Endothelial cell (in vitro differentiated cells): Measurements from ENCODE around the gene GPR157. TPM values are rescaled to one million over a fixed set of nuclear protein-coding genes. Genes with fewer than 3 reads are reported as not detected.

Source experiments
- DNase-seq: peaks from one replicate; pipeline ENCODE4 v3.0.0; 2021; ENCODE audit warnings: low spot score
- H3K27ac Mint-ChIP-seq: one replicate; pipeline ENCODE4 v1.8.0; 2021; ENCODE audit warnings: mixed read lengths, inconsistent platforms; ENCODE audit not compliant: unreplicated experiment
- H3K27me3 Mint-ChIP-seq: one replicate; pipeline ENCODE4 v1.8.0; 2021; ENCODE audit warnings: mild to moderate bottlenecking, moderate library complexity, mixed read lengths, inconsistent platforms; ENCODE audit not compliant: unreplicated experiment
- H3K36me3 Mint-ChIP-seq: one replicate; pipeline ENCODE4 v1.8.0; 2021; ENCODE audit warnings: mild to moderate bottlenecking, low read depth, mixed read lengths, inconsistent platforms; ENCODE audit not compliant: unreplicated experiment
- H3K4me1 Mint-ChIP-seq: one replicate; pipeline ENCODE4 v1.8.0; 2021; ENCODE audit warnings: mild to moderate bottlenecking, mixed read lengths, inconsistent platforms; ENCODE audit not compliant: unreplicated experiment
- H3K4me3 Mint-ChIP-seq: one replicate; pipeline ENCODE4 v1.8.0; 2021; ENCODE audit warnings: mild to moderate bottlenecking, mixed read lengths, inconsistent platforms; ENCODE audit not compliant: unreplicated experiment
- H3K9me3 Mint-ChIP-seq: one replicate; pipeline ENCODE4 v1.8.0; 2021; ENCODE audit warnings: mixed read lengths, inconsistent platforms; ENCODE audit not compliant: unreplicated experiment
- total RNA-seq: library from RNA; stranded (reverse); fragmentation: NEBNext Ultra II Directional; extraction: Animal tissue kit (Norgen Biotek cat#: 25700); gene quantifications from one replicate; pipeline ENCODE4 v1.2.1, GENCODE V29; 2021; ENCODE audit not compliant: unreplicated experiment
- TF ChIP-seq, protein P1 (sequence below): fragments of 200-600 bp; sonication (generic); IDR thresholded peaks from one replicate; pipeline ENCODE4 v1.5.0; 2021; ENCODE audit warnings: antibody characterized with exemption; ENCODE audit not compliant: unreplicated experiment

Gene GPR157
- total RNA-seq, 1 donor from 2014 or later, result 2.8 TPM

DNA sequence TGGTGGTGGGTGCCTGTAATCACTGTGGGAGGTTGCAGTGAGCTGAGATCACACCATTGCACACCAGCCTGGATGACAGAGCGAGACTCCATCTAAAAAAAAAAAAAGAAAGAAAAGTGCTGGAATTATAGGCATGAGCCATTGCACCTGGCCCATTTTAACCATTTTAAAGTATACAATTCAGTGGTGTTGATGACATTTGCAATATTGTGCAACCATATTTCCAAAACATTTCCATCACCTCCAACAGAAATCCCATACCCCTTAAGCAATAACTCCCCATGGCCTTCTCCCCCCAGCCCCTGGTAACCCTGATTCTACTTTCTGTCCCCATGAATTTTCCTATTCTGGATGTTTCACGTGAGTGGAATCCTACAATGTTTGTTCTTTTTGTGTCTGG is 11.0 kb upstream of the GPR157 start:
- Mint-ChIP-seq H3K4me3 (no peak overlapping the region), H3K27me3 (peaks cover 5% of the 10 kb centered on the region), H3K27ac (no peak overlapping the region), H3K4me1 (no peaks in the 10 kb centered on the region), H3K9me3 (no peaks in the 10 kb centered on the region), H3K36me3 (peaks cover 3% of the 10 kb centered on the region)
- no peak for DNase-seq
- TF ChIP-seq, protein P1, sequence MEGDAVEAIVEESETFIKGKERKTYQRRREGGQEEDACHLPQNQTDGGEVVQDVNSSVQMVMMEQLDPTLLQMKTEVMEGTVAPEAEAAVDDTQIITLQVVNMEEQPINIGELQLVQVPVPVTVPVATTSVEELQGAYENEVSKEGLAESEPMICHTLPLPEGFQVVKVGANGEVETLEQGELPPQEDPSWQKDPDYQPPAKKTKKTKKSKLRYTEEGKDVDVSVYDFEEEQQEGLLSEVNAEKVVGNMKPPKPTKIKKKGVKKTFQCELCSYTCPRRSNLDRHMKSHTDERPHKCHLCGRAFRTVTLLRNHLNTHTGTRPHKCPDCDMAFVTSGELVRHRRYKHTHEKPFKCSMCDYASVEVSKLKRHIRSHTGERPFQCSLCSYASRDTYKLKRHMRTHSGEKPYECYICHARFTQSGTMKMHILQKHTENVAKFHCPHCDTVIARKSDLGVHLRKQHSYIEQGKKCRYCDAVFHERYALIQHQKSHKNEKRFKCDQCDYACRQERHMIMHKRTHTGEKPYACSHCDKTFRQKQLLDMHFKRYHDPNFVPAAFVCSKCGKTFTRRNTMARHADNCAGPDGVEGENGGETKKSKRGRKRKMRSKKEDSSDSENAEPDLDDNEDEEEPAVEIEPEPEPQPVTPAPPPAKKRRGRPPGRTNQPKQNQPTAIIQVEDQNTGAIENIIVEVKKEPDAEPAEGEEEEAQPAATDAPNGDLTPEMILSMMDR, result no peak

DNA sequence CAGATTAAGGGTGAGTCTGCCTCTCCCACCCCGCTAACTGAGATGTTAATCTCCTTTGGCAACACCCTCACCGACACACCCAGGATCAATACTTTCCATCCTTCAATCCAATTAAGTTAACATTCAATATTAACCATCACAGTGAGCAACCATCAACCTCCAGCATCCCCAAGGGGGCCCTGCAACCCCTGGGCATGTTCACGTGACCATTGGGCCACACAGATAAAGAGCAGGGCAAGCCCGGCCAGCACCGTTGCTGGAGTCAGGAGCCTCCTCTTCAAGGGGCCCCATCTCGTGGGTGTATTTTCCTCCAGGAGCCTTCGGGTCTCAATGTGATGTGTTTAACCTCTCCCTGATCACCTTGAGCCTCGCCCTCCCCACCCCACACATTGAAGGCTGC is 8.0 kb upstream of the GPR157 start:
- Mint-ChIP-seq H3K9me3 (no peaks in the 10 kb centered on the region), H3K27ac (no peak overlapping the region), H3K27me3 (peaks cover 5% of the 10 kb centered on the region), H3K36me3 (peaks cover 3% of the 10 kb centered on the region), H3K4me3 (no peak overlapping the region), H3K4me1 (no peaks in the 10 kb centered on the region)
- DNase-seq, result no peak
- TF ChIP-seq, protein P1, result no peak

DNA sequence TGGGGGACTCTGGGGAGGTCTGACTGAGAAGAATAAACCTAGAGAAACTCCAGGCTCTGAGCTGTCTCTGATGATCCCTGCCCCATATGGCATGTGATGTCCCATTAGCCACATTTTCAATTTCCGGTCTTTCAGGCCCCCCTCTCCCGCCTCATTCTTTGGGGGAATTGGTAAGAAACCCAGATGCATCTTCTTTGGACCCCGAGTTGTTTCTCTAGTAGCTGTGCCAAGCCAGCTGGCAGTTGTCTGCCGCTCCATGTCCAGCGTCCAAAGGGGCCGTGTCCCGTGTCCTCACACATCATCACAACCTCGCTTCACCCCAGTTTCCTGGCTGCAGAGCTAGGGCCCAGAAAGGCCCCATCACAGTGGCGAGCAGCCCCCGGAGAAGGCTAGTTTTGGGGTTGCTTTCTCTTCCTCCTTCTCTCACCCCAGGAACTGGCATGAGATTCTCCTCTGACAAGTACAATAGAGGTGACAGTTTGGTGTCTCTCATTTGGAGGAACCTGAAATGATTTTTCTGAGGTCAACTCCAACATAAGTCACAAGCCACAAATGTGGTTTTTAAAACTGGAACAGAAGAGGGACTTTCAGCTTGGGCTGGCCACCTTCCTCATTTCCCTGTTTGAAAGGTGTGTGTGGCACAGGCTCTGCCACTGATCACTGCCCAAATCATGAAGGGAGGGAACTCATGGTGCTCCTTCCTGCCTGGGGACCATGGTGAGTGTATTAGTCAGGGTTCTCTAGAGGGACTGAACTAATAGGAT is 6.4 kb upstream of the GPR157 start:
- H3K27me3 Mint-ChIP-seq, result peaks cover 3% of the 10 kb centered on the region
- DNase-seq, result no peak
- TF ChIP-seq, protein P1, result no peak
- H3K27ac Mint-ChIP-seq, result no peak overlapping the region
- peaks cover 3% of the 10 kb centered on the region for H3K36me3 Mint-ChIP-seq
- no peaks in the 10 kb centered on the region for H3K9me3 Mint-ChIP-seq
- H3K4me1 Mint-ChIP-seq, result no peaks in the 10 kb centered on the region
- H3K4me3 Mint-ChIP-seq, result no peak overlapping the region

DNA sequence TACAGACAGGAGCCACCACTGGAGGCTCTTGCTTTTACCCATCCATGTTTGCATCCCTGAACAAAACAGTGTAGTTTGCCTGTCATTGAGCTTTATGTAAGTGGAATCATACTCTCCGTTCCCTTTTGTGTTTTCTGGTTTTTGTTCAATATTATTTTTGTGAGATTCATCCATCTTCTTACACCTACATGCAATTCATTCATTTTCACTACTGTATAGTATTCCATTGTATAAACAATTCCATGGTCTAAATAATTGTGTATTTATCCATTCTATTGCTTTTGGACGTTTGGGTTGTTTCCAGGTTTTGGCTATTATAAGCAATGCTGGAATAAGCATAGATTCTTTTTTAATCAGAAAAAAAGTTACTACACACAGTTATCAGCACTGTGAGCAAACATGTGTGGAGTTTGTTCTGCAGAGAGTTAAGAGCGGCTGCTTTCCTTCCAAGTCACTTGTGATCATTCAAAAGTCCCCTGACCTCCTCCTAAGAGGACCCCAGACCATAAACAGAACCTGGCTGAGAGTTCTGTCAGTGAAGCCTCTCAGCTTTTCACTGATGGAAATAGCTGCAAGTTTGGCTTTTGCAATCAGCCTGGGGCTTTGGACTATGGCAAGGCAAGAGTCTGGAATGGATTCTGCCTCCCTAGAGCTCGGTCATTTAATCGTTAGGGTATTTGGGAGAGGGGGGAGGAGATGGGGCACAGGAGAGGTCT is 5.1 kb upstream of the GPR157 start:
- H3K27me3 Mint-ChIP-seq, result peaks cover 5% of the 10 kb centered on the region
- no peaks in the 10 kb centered on the region for H3K9me3 Mint-ChIP-seq
- DNase-seq, result no peak
- H3K27ac Mint-ChIP-seq, result no peak overlapping the region
- no peak overlapping the region for H3K4me3 Mint-ChIP-seq
- peaks cover 3% of the 10 kb centered on the region for H3K36me3 Mint-ChIP-seq
- TF ChIP-seq, protein P1, result no peak
- no peaks in the 10 kb centered on the region for H3K4me1 Mint-ChIP-seq
